HepG2 (cell line): ENCODE data around the gene NDRG3. TPM values are rescaled to one million over a fixed set of nuclear protein-coding genes. Genes with fewer than 3 reads are reported as not detected.

Experiments
- CBX5 ChIP-seq: sonication (generic); formaldehyde crosslinking; IDR thresholded peaks from 2 replicates; pipeline ENCODE4 v1.4.0; 2020; ENCODE audit warnings: missing genetic modification reagents, borderline replicate concordance
- CREBL2 ChIP-seq: sonication (generic); formaldehyde crosslinking; IDR thresholded peaks from 2 replicates; pipeline ENCODE4 v1.8.1; 2023; ENCODE audit warnings: missing genetic modification reagents, mild to moderate bottlenecking, borderline replicate concordance
- HDAC6 ChIP-seq: fragments of 200-600 bp; sonication (generic); IDR thresholded peaks from 2 replicates; pipeline ENCODE4 v1.7.0; 2017; ENCODE audit warnings: mild to moderate bottlenecking, antibody characterized with exemption, low read length, low read depth
- KMT2B ChIP-seq: IDR thresholded peaks from 2 replicates; pipeline ENCODE4 v1.6.1; 2016; ENCODE audit warnings: missing genetic modification reagents, missing compliant biosample characterization
- MAFF ChIP-seq: IDR thresholded peaks from 2 replicates; pipeline ENCODE4 v1.6.1; 2011; ENCODE audit warnings: low read depth, low read length, improper control_type of control experiment
- NFKBIZ ChIP-seq: IDR thresholded peaks from 2 replicates; pipeline ENCODE4 v1.6.1; 2018; ENCODE audit warnings: missing genetic modification reagents, missing compliant biosample characterization
- NKX3-1 ChIP-seq: sonication (generic); formaldehyde crosslinking; IDR thresholded peaks from 2 replicates; pipeline ENCODE4 v1.5.0; 2020; ENCODE audit warnings: missing genetic modification reagents
- NR2F2 ChIP-seq: IDR thresholded peaks from 2 replicates; pipeline ENCODE4 v1.6.1; 2012; ENCODE audit warnings: low read depth, inconsistent platforms, borderline replicate concordance
- PLSCR1 ChIP-seq: sonication (generic); formaldehyde crosslinking; IDR thresholded peaks from 2 replicates; pipeline ENCODE4 v1.5.0; 2020; ENCODE audit warnings: missing genetic modification reagents, mild to moderate bottlenecking, borderline replicate concordance
- SMC3 ChIP-seq: IDR thresholded peaks from 2 replicates; pipeline ENCODE4 v1.6.1; 2011; ENCODE audit warnings: low read length, improper control_type of control experiment
- TOE1 ChIP-seq: sonication (generic); formaldehyde crosslinking; IDR thresholded peaks from 2 replicates; pipeline ENCODE4 v1.4.0; 2020; ENCODE audit warnings: mild to moderate bottlenecking, missing genetic modification reagents
- USF2 ChIP-seq, 2 experiments: sonication (generic) in 1 of 2; formaldehyde crosslinking in 1 of 2; IDR thresholded peaks; 2 replicates each; pipeline versions ENCODE4 v1.5.1 to v1.6.1; 2011 to 2020; ENCODE audit warnings: borderline replicate concordance in 1 of 2, low read depth in 1 of 2, low read length in 1 of 2, mild to moderate bottlenecking in 1 of 2, missing genetic modification reagents in 1 of 2, moderate library complexity in 1 of 2
- ZC3H4 ChIP-seq: sonication (generic); formaldehyde crosslinking; IDR thresholded peaks from 2 replicates; pipeline ENCODE4 v1.4.0; 2020; ENCODE audit warnings: missing genetic modification reagents, borderline replicate concordance
- ZFY ChIP-seq: sonication (generic); formaldehyde crosslinking; IDR thresholded peaks from 2 replicates; pipeline ENCODE4 v1.4.0; 2020; ENCODE audit warnings: missing genetic modification reagents
- ZMYM3 ChIP-seq: sonication (generic); formaldehyde crosslinking; IDR thresholded peaks from 2 replicates; pipeline ENCODE4 v1.5.1; 2020; ENCODE audit warnings: mild to moderate bottlenecking, missing genetic modification reagents
- ZMYM4 ChIP-seq: sonication (generic); formaldehyde crosslinking; IDR thresholded peaks from 2 replicates; pipeline ENCODE4 v1.8.1; 2023; ENCODE audit warnings: mild to moderate bottlenecking, missing genetic modification reagents
- ZNF432 ChIP-seq: sonication (generic); formaldehyde crosslinking; IDR thresholded peaks from 2 replicates; pipeline ENCODE4 v1.5.0; 2020; ENCODE audit warnings: missing genetic modification reagents, mild to moderate bottlenecking, borderline replicate concordance
- ZNF563 ChIP-seq: sonication (generic); formaldehyde crosslinking; IDR thresholded peaks from 2 replicates; pipeline ENCODE4 v1.8.0; 2022; ENCODE audit warnings: mild to moderate bottlenecking, moderate library complexity, missing genetic modification reagents
- ZNF607 ChIP-seq: sonication (generic); formaldehyde crosslinking; IDR thresholded peaks from 2 replicates; pipeline ENCODE4 v1.5.1; 2020; ENCODE audit warnings: missing genetic modification reagents, mild to moderate bottlenecking, borderline replicate concordance
- ZNF674 ChIP-seq: sonication (generic); formaldehyde crosslinking; IDR thresholded peaks from 2 replicates; pipeline ENCODE4 v1.5.0; 2020; ENCODE audit warnings: low read depth, mild to moderate bottlenecking, missing genetic modification reagents
- ZSCAN12 ChIP-seq: sonication (generic); formaldehyde crosslinking; IDR thresholded peaks from 2 replicates; pipeline ENCODE4 v1.9.0; 2021; ENCODE audit warnings: mild to moderate bottlenecking, missing genetic modification reagents
- ZSCAN22 ChIP-seq: sonication (generic); formaldehyde crosslinking; IDR thresholded peaks from 2 replicates; pipeline ENCODE4 v1.4.0; 2020; ENCODE audit warnings: mild to moderate bottlenecking, missing genetic modification reagents
- polyA plus RNA-seq, 8 experiments: library from polyadenylated mRNA; depleted of rRNA in 3 of 8; stranded (reverse) in 7 of 8; unstranded in 1 of 8; fragments of >200 nt; fragmentation: Illumina TruSeq in 4 of 8; extraction: Trizol in 4 of 8; gene quantifications; 2 replicates each; pipeline versions ENCODE4 v1.2.1 to v1.2.3, GENCODE V29; 2011 to 2016; ENCODE audit warnings: low read depth in 4 of 8, missing spikeins in 1 of 8, mixed read lengths in 1 of 8; ENCODE audit not compliant: insufficient read depth in 1 of 8
- total RNA-seq, 5 experiments: library from RNA; depleted of rRNA; stranded (reverse); fragments of >200 nt; fragmentation: Illumina TruSeq; extraction: Trizol; gene quantifications; 2 replicates each; pipeline ENCODE4 v1.2.3, GENCODE V29; 2016; ENCODE audit warnings: low read depth in 1 of 5
- TF ChIP-seq, protein P1 (sequence below): sonication (generic); formaldehyde crosslinking; IDR thresholded peaks from 2 replicates; pipeline ENCODE4 v1.5.1; 2020; ENCODE audit warnings: mild to moderate bottlenecking, missing genetic modification reagents, moderate library complexity
- TF ChIP-seq, protein P2 (sequence below): sonication (generic); formaldehyde crosslinking; IDR thresholded peaks from 2 replicates; pipeline ENCODE4 v1.4.0; 2020; ENCODE audit warnings: missing genetic modification reagents

Gene NDRG3
- total and polyA plus RNA-seq, 2 of the 13 experiments (the other 11 are each of a cell fraction or from before 2014, with no cell fraction given): 36.0 to 40.5 TPM

DNA sequence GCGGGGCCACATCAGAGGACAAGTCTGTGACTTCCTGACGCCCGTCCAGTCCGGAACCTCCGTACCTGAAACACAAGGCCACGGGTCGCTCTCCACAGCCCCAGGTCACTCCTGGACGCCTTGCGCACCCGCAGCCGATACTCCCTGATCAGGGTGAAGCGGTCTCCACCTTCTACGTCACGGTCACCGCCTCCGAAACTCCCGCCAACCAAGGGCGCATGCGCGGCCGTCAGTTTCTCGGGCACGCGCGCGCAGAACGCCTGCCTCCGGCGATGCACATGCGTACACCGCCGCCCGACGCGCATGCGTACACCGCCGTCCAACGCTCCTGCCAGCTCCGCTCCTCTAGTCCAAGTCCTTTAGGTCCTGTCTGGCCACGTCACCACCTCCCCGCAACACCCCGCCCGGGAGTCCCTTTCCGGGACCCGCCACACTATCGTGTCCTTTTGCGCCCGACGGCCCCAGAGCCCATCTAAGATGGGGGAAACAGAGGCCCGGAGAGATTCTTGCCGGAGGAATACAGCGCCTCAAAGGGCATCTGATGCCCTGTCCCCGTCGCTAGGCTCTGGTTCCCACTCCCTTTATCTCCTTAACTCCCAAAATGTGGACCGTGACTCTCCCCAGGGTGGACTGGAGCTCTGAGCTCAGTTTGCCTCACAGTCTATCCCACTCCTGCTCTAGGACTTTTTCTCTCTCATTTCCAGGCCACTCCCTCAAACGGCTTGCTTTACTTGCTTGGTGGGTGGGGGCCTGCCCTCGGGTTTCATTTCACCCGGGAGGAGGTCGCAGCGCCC is 27.9 kb upstream of the NDRG3 start, which contains the start of gene DSN1 (continued):
- peak; percentile 56; the same call in 1 of the 2 replicates for TF ChIP-seq NR2F2
- TF ChIP-seq HDAC6: no peak
- TF ChIP-seq ZSCAN22 (CRISPR knock-in tag): peak; percentile 56; the same call in 1 of the 2 replicates
- no peak; the same call in none of the 2 replicates for TF ChIP-seq NKX3-1 (CRISPR knock-in tag)
- TF ChIP-seq MAFF: no peak
- TF ChIP-seq ZNF607: peak; percentile 78; the same call in 1 of the 2 replicates
- TF ChIP-seq TOE1 (CRISPR knock-in tag): no peak; the same call in 1 of the 2 replicates
- TF ChIP-seq, protein P1, sequence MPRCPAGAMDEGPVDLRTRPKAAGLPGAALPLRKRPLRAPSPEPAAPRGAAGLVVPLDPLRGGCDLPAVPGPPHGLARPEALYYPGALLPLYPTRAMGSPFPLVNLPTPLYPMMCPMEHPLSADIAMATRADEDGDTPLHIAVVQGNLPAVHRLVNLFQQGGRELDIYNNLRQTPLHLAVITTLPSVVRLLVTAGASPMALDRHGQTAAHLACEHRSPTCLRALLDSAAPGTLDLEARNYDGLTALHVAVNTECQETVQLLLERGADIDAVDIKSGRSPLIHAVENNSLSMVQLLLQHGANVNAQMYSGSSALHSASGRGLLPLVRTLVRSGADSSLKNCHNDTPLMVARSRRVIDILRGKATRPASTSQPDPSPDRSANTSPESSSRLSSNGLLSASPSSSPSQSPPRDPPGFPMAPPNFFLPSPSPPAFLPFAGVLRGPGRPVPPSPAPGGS (CRISPR knock-in tag): peak; percentile 52
- TF ChIP-seq CREBL2 (CRISPR knock-in tag): no peak; the same call in 1 of the 2 replicates
- 0 out of 2 replicates have a peak, but pooled peaks have one; percentile 75 for TF ChIP-seq ZMYM3
- no peak for TF ChIP-seq USF2 (IDR thresholded peaks at IDR 0.05; ENCODE audit: low read depth, low read length)
- TF ChIP-seq USF2 (CRISPR knock-in tag; IDR thresholded peaks at IDR 0.05; ENCODE audit: borderline replicate concordance): peak; percentile 11; the same call in 1 of the 2 replicates
- 0 out of 2 replicates have a peak, but pooled peaks have one; percentile 9 for TF ChIP-seq ZSCAN12 (CRISPR knock-in tag)
- peak; percentile 94; the same call in 1 of the 2 replicates for TF ChIP-seq ZC3H4
- peak; percentile 63 for TF ChIP-seq ZNF563 (CRISPR knock-in tag)
- peak; percentile 89 for TF ChIP-seq ZFY
- peak; percentile 74 for TF ChIP-seq ZMYM4 (CRISPR knock-in tag)
- no peak for TF ChIP-seq ZNF674
- TF ChIP-seq KMT2B (CRISPR knock-in tag): peak; percentile 88
- peak; percentile 46; the same call in 1 of the 2 replicates for TF ChIP-seq SMC3
- TF ChIP-seq, protein P2, sequence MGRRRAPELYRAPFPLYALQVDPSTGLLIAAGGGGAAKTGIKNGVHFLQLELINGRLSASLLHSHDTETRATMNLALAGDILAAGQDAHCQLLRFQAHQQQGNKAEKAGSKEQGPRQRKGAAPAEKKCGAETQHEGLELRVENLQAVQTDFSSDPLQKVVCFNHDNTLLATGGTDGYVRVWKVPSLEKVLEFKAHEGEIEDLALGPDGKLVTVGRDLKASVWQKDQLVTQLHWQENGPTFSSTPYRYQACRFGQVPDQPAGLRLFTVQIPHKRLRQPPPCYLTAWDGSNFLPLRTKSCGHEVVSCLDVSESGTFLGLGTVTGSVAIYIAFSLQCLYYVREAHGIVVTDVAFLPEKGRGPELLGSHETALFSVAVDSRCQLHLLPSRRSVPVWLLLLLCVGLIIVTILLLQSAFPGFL (CRISPR knock-in tag): no peak
- TF ChIP-seq NFKBIZ (CRISPR knock-in tag): 0 out of 2 replicates have a peak, but pooled peaks have one; percentile 10
- TF ChIP-seq PLSCR1 (CRISPR knock-in tag): no peak
- TF ChIP-seq ZNF432 (CRISPR knock-in tag): no peak
- TF ChIP-seq CBX5 (CRISPR knock-in tag): no peak; the same call in none of the 2 replicates
